Pancreas (tissue), 10 donors: ENCODE results near the gene SCYGR1. TPM values are rescaled to one million over a fixed set of nuclear protein-coding genes. Genes with fewer than 3 reads are reported as not detected.
A peak's percentile ranks its signal among the peaks of the same experiment; 100 is the strongest.

Source experiments
- ATAC-seq, 4 donors: fragments of 200-7000 bp; cut with Tn5 transposase; one replicate each; pipeline versions ENCODE4 v1.8.0 to v1.9.1; 2020; ENCODE audit warnings: mild to moderate bottlenecking in 4 of 4, moderate library complexity in 4 of 4
- DNase-seq, 6 donors: peaks; one replicate each; pipeline ENCODE4 v3.0.0-alpha.2; 2020
- FAIRE-seq: peaks from 2 replicates; lab custom pipeline; 2012; peaks lifted over from hg19 to GRCh38; lab: Jason Lieb, UNC
- H3K27ac ChIP-seq, 4 donors: fragments of 200-600 bp; sonication (generic); 1 replicate in 3 of 4; 2 replicates in 1 of 4; pipeline versions ENCODE4 v1.5.0 to v1.8.0; 2020
- H3K27me3 ChIP-seq, 4 donors: fragments of 200-600 bp; one replicate each; pipeline ENCODE4 v1.8.0; 2021
- H3K36me3 ChIP-seq, 3 donors: fragments of 200-600 bp; sonication (generic) in 1 of 3; one replicate each; pipeline versions ENCODE4 v1.5.0 to v1.8.0; 2020 to 2021
- H3K4me1 ChIP-seq, 3 donors: fragments of 200-600 bp; one replicate each; pipeline ENCODE4 v1.8.0; 2021
- H3K4me3 ChIP-seq, 4 donors: fragments of 200-600 bp; sonication (generic) in 2 of 4; one replicate each; pipeline versions ENCODE4 v1.5.0 to v1.8.0; 2020 to 2021
- H3K9me3 ChIP-seq, 4 donors: fragments of 200-600 bp; one replicate each; pipeline ENCODE4 v1.8.0; 2021
- CTCF ChIP-seq, 4 donors: fragments of 200-600 bp; sonication (generic) in 3 of 4; IDR thresholded peaks; one replicate each; pipeline versions ENCODE4 v1.5.0 to v1.8.0; 2021; ENCODE audit warnings: antibody characterized with exemption in 4 of 4
- WGBS, 2 donors: extraction: QIAGEN DNeasy Blood & Tissue Kit; methylation state at CpG; one replicate each; pipeline ENCODE4 v1.1.7; 2013; 5-methylcytosine and 5-hydroxymethylcytosine counted together
- intact Hi-C, 3 donors: fragments of 100-400 bp; cut with DNase I; formaldehyde crosslinking; loops; one replicate each; pipeline versions ENCODE4 v1.11.1 to v1.14.2; 2022
- polyA plus RNA-seq, 2 donors: library from polyadenylated mRNA; stranded (reverse); fragments of 200-250 nt; gene quantifications; one replicate each; pipeline ENCODE4 v1.2.3, GENCODE V29; 2013
- total RNA-seq, 6 donors: library from RNA; stranded (reverse); fragmentation: NEBNext Ultra II Directional in 4 of 6; extraction: Animal tissue kit (Norgen Biotek cat#: 25700) in 4 of 6; gene quantifications; one replicate each; pipeline versions ENCODE4 v1.2.1 to v1.2.4, GENCODE V29; 2021 to 2023
- donor health status: healthy with polysubstance abuse.
- donor health status: DM: no; HTN: no; CAD: no; lungs with moderate emphysema.
- donor health status: DM: no; HTN: no; CAD: no.
- donor health status: control.
- donor health status: control.
- donor health status: Bipolar disorder and iron deficiency.
- donor health status: DM: yes; HTN: yes; CAD: no.
- donor health status: DM: no; HTN: no; CAD: no.
- donor health status: DM: no; HTN: no; CAD: no.
- donor health status: DM: yes; HTN: yes; CAD: no.

SCYGR1 gene
- total and polyA plus RNA-seq, 8 donors: not detected

GRCh38 chr2:227344231-227344630 lies 43.5 kb downstream of the SCYGR1 start:
- TF ChIP-seq CTCF (IDR thresholded peaks at IDR 0.05): no peak
- H3K27ac ChIP-seq: no peak overlapping the region
- no peaks in the 10 kb centered on the region for H3K36me3 ChIP-seq
- no peak for DNase-seq
- peaks cover under 1 to 2% (median under 1%) of the 10 kb centered on the region in 3 donors for H3K4me1 ChIP-seq
- no peak for ATAC-seq
- no peak overlapping the region for H3K4me3 ChIP-seq
- H3K27me3 ChIP-seq: no peaks in the 10 kb centered on the region
- 74 to 77% methylated on average over 2 of the region's 2 CpGs for WGBS, 2 donors
- H3K9me3 ChIP-seq: no peaks in the 10 kb centered on the region
- intact Hi-C loops: no loop called here
- FAIRE-seq: no peak

- H3K4me3 ChIP-seq: no peak overlapping the region
- H3K9me3 ChIP-seq: no peaks in the 10 kb centered on the region
- TF ChIP-seq CTCF (IDR thresholded peaks at IDR 0.05): no peak
- H3K4me1 ChIP-seq: peaks cover 0 to 5% (median 0%) of the 10 kb centered on the region in 3 donors
- H3K27ac ChIP-seq: no peak overlapping the region
- no peak for FAIRE-seq
- WGBS, 2 donors: 88 to 92% methylated on average over 2 of the region's 2 CpGs
- no peak for DNase-seq
- intact Hi-C loops: no loop called here
- no peaks in the 10 kb centered on the region for H3K36me3 ChIP-seq
- H3K27me3 ChIP-seq: no peaks in the 10 kb centered on the region
- no peak for ATAC-seq
Observed at GRCh38 chr2:227341553-227341952, 46.2 kb downstream of the SCYGR1 start.

DNA sequence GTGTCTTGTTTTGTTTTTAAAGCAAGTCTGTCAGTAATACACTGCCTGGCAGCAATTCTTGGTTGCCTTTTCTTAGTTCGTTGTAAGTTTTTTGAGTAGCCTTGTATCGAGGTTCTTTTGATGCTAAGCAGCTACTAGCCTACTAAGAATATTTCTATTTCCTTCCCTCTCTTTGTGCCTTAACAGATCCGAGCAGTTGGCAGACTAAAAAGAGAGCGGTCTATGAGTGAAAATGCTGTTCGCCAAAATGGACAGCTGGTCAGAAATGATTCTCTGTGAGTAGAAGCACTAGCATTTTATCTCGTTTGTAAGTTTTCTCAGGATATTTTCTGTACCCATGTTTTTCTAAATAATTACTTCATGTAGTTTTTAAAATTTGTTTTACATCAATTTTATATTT lies 47.6 kb downstream of the SCYGR1 start:
- TF ChIP-seq CTCF (IDR thresholded peaks at IDR 0.05): no peak
- H3K27me3 ChIP-seq: no peaks in the 10 kb centered on the region
- DNase-seq (no peak), FAIRE-seq (no peak), ATAC-seq (no peak)
- H3K4me1 ChIP-seq: peaks cover 0 to 5% (median 0%) of the 10 kb centered on the region in 3 donors
- no peaks in the 10 kb centered on the region for H3K36me3 ChIP-seq
- no peak overlapping the region for H3K4me3 ChIP-seq
- H3K27ac ChIP-seq: no peak overlapping the region
- H3K9me3 ChIP-seq: no peaks in the 10 kb centered on the region
- intact Hi-C loops: no loop called here
- 75 to 80% methylated on average over 6 of the region's 6 CpGs for WGBS, 2 donors

DNA sequence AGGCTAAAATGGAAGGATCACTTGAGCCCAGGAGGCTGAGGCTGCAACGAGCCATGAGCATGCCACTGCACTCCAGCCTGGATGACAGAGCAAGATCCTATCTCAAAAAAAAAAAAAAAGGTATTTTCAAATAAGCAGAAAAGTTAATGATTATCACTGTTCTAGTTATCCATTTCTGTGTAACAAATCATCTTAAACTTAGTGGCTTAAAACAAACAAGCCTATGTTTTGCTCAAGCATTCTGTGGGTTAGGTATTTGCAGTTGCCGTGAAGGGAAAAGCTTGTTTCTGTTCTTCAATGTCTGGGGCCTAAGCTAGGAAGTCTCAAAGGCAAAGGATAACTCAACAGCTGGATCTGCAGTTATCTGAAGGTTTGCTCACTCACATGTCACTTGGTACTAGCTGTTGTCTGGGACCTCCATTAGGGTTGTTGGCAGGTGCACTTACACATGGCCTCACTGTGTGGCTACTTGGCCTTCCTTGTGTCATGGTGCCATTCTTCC lies 48.6 kb downstream of the SCYGR1 start:
- H3K27ac ChIP-seq: peak overlapping the region in 2 of 4 donors; percentile 1 to 19
- FAIRE-seq: no peak

More for the DNA sequence above, 48.6 kb downstream of the SCYGR1 start:
- H3K4me1 ChIP-seq: peaks cover 0 to 5% (median 0%) of the 10 kb centered on the region in 3 donors
- DNase-seq (no peak), ATAC-seq (peak; percentile 32 to 79 (median 64))
- no peaks in the 10 kb centered on the region for H3K9me3 ChIP-seq
- intact Hi-C loops: no loop called here
- H3K4me3 ChIP-seq: no peak overlapping the region
- no peaks in the 10 kb centered on the region for H3K27me3 ChIP-seq
- TF ChIP-seq CTCF (IDR thresholded peaks at IDR 0.05): no peak
- 34 to 39% methylated on average over 2 of the region's 2 CpGs for WGBS, 2 donors
- H3K36me3 ChIP-seq: peaks cover 0 to 5% (median 0%) of the 10 kb centered on the region in 3 donors

Other genes with a start within 250 kb of the SCYGR1 start
- 1 to 10 TPM in 5 of 6 donors, under 1 TPM in 1; 0.88 to 5.7 (median 4.2) TPM for gene COL4A4, start 223.7 kb downstream of the SCYGR1 start, total RNA-seq
- gene COL4A4, start 223.7 kb downstream of the SCYGR1 start, polyA plus RNA-seq: 1 to 10 TPM in 1 of 2 donors, under 1 TPM in 1; 0.75 to 1.3 TPM
- gene COL4A3, start 223.3 kb downstream of the SCYGR1 start, total RNA-seq: 1 to 10 TPM in 5 of 6 donors, under 1 TPM in 1; 0.38 to 4.9 (median 3.2) TPM
- gene COL4A3, start 223.3 kb downstream of the SCYGR1 start, polyA plus RNA-seq: 1 to 10 TPM; 1.6 to 3.2 TPM
- 10 to 100 TPM; 29.8 to 47.9 (median 38.0) TPM for gene MFF, start 62.7 kb downstream of the SCYGR1 start, total RNA-seq
- gene MFF, start 62.7 kb downstream of the SCYGR1 start, polyA plus RNA-seq: 10 to 100 TPM; 46.1 to 71.7 TPM
- gene TM4SF20, start 8.6 kb downstream of the SCYGR1 start, total RNA-seq: not detected
- gene TM4SF20, start 8.6 kb downstream of the SCYGR1 start, polyA plus RNA-seq: not detected
- gene AGFG1, start 84.2 kb upstream of the SCYGR1 start, total RNA-seq: 10 to 100 TPM; 18.0 to 39.7 (median 29.2) TPM
- 10 to 100 TPM in 1 of 2 donors, 1 to 10 TPM in 1; 9.0 to 20.7 TPM for gene AGFG1, start 84.2 kb upstream of the SCYGR1 start, polyA plus RNA-seq
- gene SCYGR2, start 210.9 kb upstream of the SCYGR1 start, total RNA-seq: not detected
- not detected for gene SCYGR2, start 210.9 kb upstream of the SCYGR1 start, polyA plus RNA-seq
- not detected for gene SCYGR3, start 226.9 kb upstream of the SCYGR1 start, total RNA-seq
- not detected for gene SCYGR3, start 226.9 kb upstream of the SCYGR1 start, polyA plus RNA-seq
- gene SCYGR4, start 229.5 kb upstream of the SCYGR1 start, total RNA-seq: not detected
- not detected for gene SCYGR4, start 229.5 kb upstream of the SCYGR1 start, polyA plus RNA-seq